Measurements from ENCODE around the gene DRGX.

The DRGX gene

DNA sequence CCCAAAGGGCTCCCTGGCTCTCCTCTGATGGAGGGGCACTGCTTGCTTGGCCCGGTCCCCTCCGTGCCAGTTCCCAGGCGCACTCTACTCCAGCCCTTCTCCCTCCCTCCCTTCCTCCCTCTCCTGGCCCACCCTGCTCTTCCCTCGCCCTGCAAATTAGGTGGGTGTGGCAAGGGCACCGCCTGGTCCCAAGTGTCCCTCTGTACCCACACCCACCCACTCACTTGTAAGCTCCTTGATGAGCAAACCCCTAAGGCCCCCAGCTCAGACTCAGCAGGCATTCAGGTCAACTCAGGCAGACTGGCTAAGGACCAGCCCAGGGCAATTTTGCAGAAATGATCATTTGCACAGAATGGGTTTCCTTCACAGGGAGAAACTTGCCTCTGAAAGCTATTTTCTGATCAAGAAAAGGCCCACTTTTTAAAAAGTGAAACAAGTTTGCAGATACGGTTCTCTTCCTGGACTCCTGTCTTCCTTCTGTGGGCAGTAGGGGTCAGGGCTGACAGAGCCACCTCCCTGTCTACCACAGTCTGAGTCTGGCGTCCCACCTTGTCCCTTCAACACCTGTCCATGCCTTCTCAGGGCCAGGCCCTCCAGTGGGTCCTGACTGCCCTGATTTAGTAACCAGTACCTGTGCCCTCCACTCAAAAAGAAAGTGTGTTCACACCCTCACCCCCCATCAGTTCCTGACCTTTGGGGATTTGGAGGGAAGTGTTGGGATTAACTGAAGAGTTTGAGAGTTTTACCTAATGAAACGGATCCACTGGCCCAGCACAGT is 68.7 kb downstream of the DRGX start:
- Histone ChIP-seq H3K27me3 (replicated peaks; ENCODE audit: control insufficient read depth, insufficient read depth, low read length) (peaks cover 2% of the 10 kb centered on the region), H3K36me3 (ENCODE audit: control insufficient read depth, insufficient read depth, low read length) (no peaks in the 10 kb centered on the region), H3K4me3 (replicated peaks; ENCODE audit: low read depth, low read length) (no peak overlapping the region)
- no peak for DNase-seq (ENCODE audit: extremely low read depth, insufficient read length)
- TF ChIP-seq CTCF (IDR thresholded peaks at IDR 0.05; ENCODE audit: insufficient read depth, low read length, poor library complexity, severe bottlenecking): no peak

DNA sequence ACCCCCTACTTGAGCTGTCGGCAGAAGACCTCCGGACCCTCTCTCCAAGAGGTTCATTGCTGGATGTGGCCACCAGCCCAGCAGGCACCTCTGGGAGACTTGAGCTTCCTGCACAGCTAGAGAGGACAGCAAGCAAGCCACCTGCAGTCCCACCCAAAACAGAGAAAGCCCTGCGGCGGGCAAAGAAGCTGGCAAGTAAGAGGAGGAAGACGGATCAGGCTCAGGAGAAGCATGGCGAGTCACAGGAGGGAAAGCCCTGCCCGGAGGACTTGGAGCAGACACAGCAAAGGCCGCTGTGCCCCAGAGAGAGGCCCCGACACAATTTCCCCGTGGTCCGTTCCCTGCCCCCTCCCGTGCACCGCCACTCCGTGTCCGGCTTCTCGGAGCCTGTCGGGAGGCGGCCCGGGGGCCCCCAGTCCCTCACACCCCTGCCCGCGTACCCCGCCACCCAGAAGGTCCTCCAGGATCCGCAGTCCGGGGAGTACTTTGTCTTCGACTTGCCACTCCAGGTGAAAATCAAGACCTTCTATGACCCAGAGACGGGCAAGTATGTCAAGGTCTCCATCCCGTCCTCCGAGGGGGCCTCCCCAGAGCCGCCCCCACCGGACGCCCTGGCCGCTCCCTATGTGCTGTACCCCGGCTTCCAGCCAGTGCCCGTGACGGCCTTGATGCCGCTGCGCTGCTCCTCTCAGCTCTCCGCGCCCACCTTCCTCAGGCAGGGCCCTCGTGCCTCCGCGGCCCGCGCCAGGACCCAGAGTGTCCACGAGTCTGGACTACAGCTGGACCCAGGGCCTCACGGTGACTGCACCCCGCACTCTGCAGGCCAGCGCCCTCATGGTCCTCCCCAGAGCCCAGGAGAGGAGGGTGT is 69.7 kb downstream of the DRGX start:
- TF ChIP-seq CTCF (IDR thresholded peaks at IDR 0.05; ENCODE audit: insufficient read depth, low read length, poor library complexity, severe bottlenecking): no peak
- no peak for DNase-seq (ENCODE audit: extremely low read depth, insufficient read length)
- peaks cover 2% of the 10 kb centered on the region for H3K27me3 ChIP-seq (replicated peaks; ENCODE audit: control insufficient read depth, insufficient read depth, low read length)
- no peak overlapping the region for H3K4me3 ChIP-seq (replicated peaks; ENCODE audit: low read depth, low read length)
- no peaks in the 10 kb centered on the region for H3K36me3 ChIP-seq (ENCODE audit: control insufficient read depth, insufficient read depth, low read length)

DNA sequence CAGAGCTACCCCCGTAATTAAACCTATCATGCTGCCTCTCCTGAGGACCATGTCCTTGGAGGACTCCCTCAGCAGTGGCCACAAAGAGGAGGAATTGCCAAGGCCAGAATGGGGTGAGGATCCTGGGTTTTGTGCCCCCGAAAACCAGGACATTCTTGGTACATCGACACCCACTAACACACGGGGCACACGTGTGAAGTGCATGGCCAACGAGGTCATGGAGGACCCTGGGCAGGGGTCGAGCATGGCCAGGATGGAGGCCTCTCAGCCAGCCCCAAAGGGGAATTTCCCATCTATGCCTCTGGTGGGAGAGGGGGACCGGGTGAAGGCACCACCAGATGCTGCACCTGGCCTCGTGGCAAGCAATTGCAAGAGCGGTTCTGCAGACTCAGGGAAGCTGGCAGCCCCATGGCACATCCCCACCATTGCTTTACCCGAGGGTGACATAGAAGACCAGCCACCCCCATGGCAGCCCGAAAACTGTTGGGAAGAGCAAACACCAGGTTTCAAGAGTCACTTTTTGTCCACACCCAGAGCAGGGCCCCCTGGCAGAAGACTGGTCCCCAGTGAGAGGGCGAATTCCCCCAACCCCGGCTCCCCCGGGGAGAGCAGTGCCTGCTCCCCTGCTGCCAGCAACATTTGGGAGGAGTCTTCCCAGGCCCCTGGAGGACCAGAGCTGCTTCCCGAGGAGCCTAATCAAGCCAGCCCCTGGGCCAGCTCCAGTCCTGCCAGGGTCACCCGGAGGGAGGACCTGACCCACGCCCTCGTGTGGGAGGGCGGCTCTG is 70.6 kb downstream of the DRGX start:
- no peak for DNase-seq (ENCODE audit: extremely low read depth, insufficient read length)
- no peak for TF ChIP-seq CTCF (IDR thresholded peaks at IDR 0.05; ENCODE audit: insufficient read depth, low read length, poor library complexity, severe bottlenecking)
- Histone ChIP-seq H3K4me3 (replicated peaks; ENCODE audit: low read depth, low read length) (no peak overlapping the region), H3K36me3 (ENCODE audit: control insufficient read depth, insufficient read depth, low read length) (no peaks in the 10 kb centered on the region), H3K27me3 (replicated peaks; ENCODE audit: control insufficient read depth, insufficient read depth, low read length) (peaks cover 2% of the 10 kb centered on the region)

DNA sequence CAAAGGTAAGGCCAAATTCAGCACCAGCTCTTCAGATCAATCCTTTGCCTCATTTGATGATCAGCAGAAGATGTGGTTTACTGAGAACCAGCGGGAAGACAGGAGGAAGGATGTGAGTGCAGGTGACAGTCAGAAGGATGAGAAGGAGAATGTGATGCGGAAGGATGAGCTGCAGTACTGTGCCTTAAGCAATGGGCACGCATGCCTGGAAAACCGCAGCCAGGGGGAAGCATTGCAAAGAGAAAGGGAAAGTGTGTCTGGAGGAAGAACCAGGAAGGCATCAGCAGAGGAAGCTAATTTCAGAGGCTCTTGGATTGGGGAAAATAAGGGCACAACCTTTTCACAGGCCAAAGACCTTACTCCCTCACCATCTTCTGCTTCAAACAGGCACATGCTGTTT is 71.2 kb downstream of the DRGX start:
- H3K4me3 ChIP-seq (replicated peaks; ENCODE audit: low read depth, low read length): no peak overlapping the region
- no peak for DNase-seq (ENCODE audit: extremely low read depth, insufficient read length)
- TF ChIP-seq CTCF (IDR thresholded peaks at IDR 0.05; ENCODE audit: insufficient read depth, low read length, poor library complexity, severe bottlenecking): no peak
- no peaks in the 10 kb centered on the region for H3K36me3 ChIP-seq (ENCODE audit: control insufficient read depth, insufficient read depth, low read length)
- peaks cover 2% of the 10 kb centered on the region for H3K27me3 ChIP-seq (replicated peaks; ENCODE audit: control insufficient read depth, insufficient read depth, low read length)

DNA sequence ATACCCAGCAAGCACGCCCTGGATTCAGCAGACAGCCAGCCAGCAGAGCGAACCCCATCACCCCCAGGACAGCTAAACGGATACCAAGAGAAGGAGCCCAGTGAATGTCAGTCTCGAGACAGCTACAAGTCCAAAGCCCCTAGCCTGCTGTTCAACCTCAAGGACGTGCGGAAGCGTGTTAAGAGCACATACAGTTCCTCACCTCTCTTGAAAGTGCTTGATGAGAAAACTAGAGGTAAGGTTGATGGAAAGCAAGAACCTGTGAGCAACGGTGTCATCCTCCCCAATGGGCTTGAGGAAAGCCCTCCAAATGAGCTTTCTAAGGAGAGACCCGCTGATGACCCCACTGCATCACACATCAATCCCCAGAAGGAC is 72.0 kb downstream of the DRGX start:
- DNase-seq (ENCODE audit: extremely low read depth, insufficient read length): no peak
- no peak for TF ChIP-seq CTCF (IDR thresholded peaks at IDR 0.05; ENCODE audit: insufficient read depth, low read length, poor library complexity, severe bottlenecking)
- Histone ChIP-seq H3K27me3 (replicated peaks; ENCODE audit: control insufficient read depth, insufficient read depth, low read length) (no peaks in the 10 kb centered on the region; the same call in none of the 2 replicates), H3K4me3 (replicated peaks; ENCODE audit: low read depth, low read length) (no peak overlapping the region), H3K36me3 (ENCODE audit: control insufficient read depth, insufficient read depth, low read length) (no peaks in the 10 kb centered on the region)
